ENCODE results near the gene EYA4.

EYA4 gene

DNA sequence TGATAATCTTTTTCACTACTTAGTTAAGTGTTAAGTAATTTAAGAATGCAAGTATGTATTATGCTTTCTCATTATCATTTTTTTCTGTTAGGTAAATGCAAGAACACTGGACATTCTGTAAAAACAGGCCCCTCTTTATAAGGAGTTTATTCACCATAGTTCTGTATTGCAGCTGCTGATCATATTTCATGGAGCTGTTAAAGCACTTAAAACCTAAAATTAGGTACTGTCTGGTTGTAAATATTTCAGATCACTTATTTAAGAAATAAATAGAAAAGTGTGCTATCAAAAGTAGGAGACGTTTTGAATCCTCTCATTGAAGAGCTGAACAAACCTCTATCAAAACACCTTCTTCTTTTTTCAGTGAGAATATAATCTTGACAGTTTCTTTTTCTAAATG lies 3.9 kb downstream of the EYA4 start:
- Histone ChIP-seq H3K4me3 (ENCODE audit: low read depth, low read length) (no peak overlapping the region), H3K4me1 (ENCODE audit: control insufficient read depth, insufficient read depth, low read length) (peaks cover 3% of the 10 kb centered on the region), H3K27me3 (ENCODE audit: control insufficient read depth, insufficient read depth, low read length) (peaks cover 83% of the 10 kb centered on the region), H3K9me3 (ENCODE audit: control insufficient read depth, insufficient read depth, low read length) (no peaks in the 10 kb centered on the region), H3K9ac (ENCODE audit: low read depth, low read length) (no peak overlapping the region), H3K36me3 (ENCODE audit: control insufficient read depth, insufficient read depth, low read length) (no peaks in the 10 kb centered on the region)

DNA sequence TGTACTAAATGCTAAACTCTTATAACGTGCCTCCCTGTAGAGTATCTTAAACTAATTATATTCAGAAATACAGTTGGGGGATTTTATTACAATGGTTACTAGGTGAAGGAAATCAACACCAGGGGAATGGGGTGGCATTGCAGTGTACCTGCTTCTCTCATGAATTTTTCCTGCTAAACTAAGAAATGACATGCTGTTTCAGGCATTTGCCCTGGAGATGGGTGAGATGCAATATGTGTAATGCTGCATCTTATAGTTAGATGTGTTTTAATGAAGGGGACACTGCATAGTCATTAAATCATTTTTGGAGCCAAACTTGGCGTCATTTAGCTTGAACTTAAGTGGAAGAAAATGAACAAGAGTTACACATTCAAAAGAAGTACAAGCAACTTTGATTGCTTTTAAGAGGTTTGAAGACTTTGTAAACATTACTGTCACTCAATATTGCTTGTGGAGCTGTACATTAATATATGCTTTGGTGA lies 4.3 kb downstream of the EYA4 start:
- no peak overlapping the region for H3K9ac ChIP-seq (ENCODE audit: low read depth, low read length)
- H3K36me3 ChIP-seq (ENCODE audit: control insufficient read depth, insufficient read depth, low read length), result no peaks in the 10 kb centered on the region
- no peaks in the 10 kb centered on the region for H3K9me3 ChIP-seq (ENCODE audit: control insufficient read depth, insufficient read depth, low read length)
- peaks cover 3% of the 10 kb centered on the region for H3K4me1 ChIP-seq (ENCODE audit: control insufficient read depth, insufficient read depth, low read length)
- no peak overlapping the region for H3K4me3 ChIP-seq (ENCODE audit: low read depth, low read length)
- peaks cover 79% of the 10 kb centered on the region for H3K27me3 ChIP-seq (ENCODE audit: control insufficient read depth, insufficient read depth, low read length)

DNA sequence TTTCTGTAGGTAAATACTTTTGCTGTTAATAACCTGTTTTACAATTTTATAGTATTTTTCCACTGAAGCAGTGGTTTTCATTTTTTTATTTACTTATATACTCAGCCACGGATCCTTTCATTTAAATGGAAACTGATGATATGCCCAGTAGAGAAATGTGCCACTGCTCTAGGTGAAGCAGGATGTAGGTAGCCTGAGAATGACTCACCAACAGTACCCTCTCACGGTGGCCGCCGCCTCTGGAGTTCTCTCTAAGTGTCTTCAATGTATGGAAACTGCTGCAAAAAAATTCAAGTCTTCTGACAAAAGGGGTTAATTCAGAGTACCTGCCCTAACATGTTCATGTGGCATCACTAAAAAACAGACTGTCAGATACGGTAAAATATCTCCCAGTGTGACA lies 6.4 kb downstream of the EYA4 start:
- Histone ChIP-seq H3K9ac (ENCODE audit: low read depth, low read length) (no peak overlapping the region), H3K4me1 (ENCODE audit: control insufficient read depth, insufficient read depth, low read length) (no peaks in the 10 kb centered on the region), H3K27me3 (ENCODE audit: control insufficient read depth, insufficient read depth, low read length) (peaks cover 62% of the 10 kb centered on the region), H3K36me3 (ENCODE audit: control insufficient read depth, insufficient read depth, low read length) (no peaks in the 10 kb centered on the region), H3K4me3 (ENCODE audit: low read depth, low read length) (no peak overlapping the region), H3K9me3 (ENCODE audit: control insufficient read depth, insufficient read depth, low read length) (no peaks in the 10 kb centered on the region)

DNA sequence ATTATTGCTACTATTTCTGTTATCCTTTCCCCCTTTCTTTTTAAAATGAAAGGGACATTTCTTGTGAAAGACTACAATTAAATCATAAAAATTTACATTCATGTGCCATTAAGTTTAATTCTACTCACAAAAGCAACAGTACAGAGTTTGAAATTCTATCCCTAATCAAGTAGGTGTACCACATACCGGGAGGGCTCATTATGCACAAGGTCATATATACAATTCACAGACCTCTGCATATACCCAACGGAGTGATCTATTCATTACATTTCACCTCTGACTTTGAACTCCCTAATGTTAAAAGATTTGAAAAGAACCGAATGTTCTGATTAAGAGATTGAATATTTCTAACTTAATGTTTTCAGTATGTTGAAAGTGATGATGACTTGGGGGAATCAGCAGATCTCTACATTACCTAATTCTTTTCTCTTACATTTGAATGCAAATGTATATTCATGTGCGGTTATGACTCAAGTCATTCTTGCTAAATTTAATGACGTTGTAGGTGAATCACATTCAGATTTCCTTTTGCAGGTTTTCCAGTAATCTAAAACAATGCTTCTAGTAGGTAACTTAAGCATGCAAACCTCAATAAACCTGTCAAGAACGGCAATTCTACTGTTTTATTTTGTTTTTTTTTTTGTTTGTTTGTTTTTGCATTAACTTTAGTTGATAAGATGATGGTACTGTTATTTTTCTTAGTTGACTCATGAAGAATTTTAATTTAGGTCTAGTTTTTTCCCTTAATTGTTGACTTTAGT lies 7.3 kb downstream of the EYA4 start:
- Histone ChIP-seq H3K9ac (ENCODE audit: low read depth, low read length) (no peak overlapping the region), H3K36me3 (ENCODE audit: control insufficient read depth, insufficient read depth, low read length) (no peaks in the 10 kb centered on the region), H3K4me3 (ENCODE audit: low read depth, low read length) (no peak overlapping the region), H3K4me1 (ENCODE audit: control insufficient read depth, insufficient read depth, low read length) (no peaks in the 10 kb centered on the region), H3K9me3 (ENCODE audit: control insufficient read depth, insufficient read depth, low read length) (no peaks in the 10 kb centered on the region), H3K27me3 (ENCODE audit: control insufficient read depth, insufficient read depth, low read length) (peaks cover 54% of the 10 kb centered on the region)

DNA sequence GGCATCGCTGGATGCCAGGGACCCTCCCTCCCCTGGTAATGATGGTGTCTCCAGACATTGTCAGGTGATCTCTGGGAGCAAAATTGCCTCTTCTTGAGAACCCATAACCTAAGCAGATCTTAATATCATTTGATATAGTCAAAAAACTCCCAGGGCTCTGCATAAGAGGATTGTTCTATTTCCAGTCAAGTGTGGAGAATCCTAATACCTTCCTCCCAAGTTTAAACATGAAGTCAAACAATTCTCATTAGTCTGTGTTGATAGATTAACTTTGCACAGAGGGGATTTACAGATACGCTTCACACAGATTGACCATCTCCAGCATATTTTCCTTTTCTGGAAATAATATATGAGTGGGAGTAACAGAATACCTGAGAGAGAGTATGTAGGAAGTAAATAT lies 10.5 kb downstream of the EYA4 start:
- no peak overlapping the region for H3K9ac ChIP-seq (ENCODE audit: low read depth, low read length)
- no peaks in the 10 kb centered on the region for H3K9me3 ChIP-seq (ENCODE audit: control insufficient read depth, insufficient read depth, low read length)
- H3K27me3 ChIP-seq (ENCODE audit: control insufficient read depth, insufficient read depth, low read length), result peaks cover 21% of the 10 kb centered on the region
- no peaks in the 10 kb centered on the region for H3K4me1 ChIP-seq (ENCODE audit: control insufficient read depth, insufficient read depth, low read length)
- H3K4me3 ChIP-seq (ENCODE audit: low read depth, low read length), result no peak overlapping the region
- H3K36me3 ChIP-seq (ENCODE audit: control insufficient read depth, insufficient read depth, low read length), result no peaks in the 10 kb centered on the region

DNA sequence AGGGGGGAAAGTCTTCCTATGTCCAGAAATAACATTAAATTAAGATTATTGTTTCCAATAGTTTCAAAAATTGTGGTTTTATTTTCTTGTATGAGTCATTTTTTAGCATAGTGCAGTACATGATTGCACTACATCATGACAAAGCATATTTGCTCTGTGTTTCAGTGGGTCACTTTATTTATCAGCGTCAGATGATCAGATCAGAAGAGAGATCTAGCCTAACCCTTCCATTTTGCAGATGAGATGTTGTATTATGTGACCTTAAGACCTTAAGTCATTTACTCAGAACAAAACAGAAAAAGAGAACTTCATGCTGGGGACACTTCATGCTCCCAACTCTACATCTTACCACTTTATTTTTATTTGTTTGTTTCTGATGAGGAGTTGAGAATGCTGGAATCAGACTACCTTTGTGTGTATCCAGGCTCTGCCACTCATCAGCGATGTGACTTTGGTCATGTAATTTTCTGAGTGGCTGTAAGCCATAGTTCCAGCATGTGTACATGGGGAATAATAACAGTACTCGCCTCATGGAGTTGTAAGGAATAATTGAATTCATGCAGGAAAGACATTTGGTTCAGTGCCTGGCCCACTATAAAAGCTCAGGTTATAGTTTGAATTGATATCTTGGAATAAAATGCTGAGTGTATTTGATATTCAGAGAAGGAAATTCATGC lies 13.5 kb downstream of the EYA4 start:
- Histone ChIP-seq H3K27me3 (ENCODE audit: control insufficient read depth, insufficient read depth, low read length) (peaks cover 2% of the 10 kb centered on the region), H3K4me3 (ENCODE audit: low read depth, low read length) (no peak overlapping the region), H3K4me1 (ENCODE audit: control insufficient read depth, insufficient read depth, low read length) (no peaks in the 10 kb centered on the region), H3K9me3 (ENCODE audit: control insufficient read depth, insufficient read depth, low read length) (no peaks in the 10 kb centered on the region), H3K9ac (ENCODE audit: low read depth, low read length) (no peak overlapping the region), H3K36me3 (ENCODE audit: control insufficient read depth, insufficient read depth, low read length) (no peaks in the 10 kb centered on the region)

DNA sequence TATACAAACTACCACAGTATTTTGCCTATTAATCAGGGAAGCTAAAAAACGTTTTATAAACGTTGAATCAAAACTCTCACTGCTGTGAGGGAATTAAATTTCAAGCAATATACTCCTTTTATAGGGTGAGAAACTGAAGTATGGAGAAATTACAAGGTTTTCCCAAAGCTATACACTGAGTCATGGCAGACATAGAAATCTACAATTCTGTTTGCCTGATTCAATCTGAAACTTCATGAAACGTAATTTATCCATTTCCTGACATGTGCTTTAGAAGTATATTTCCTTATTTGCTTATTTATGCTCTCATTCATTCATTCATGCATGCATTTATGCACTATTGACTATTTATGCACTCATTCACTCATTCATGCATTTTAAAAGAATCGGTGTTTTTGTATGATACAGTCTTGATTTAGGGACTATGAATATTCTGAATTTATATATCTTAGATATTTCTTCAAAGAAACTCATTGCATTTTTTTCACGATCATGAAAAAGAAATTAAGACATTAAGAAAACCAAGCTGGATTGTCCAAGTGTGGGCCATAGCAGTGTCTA lies 16.5 kb downstream of the EYA4 start:
- Histone ChIP-seq H3K4me3 (ENCODE audit: low read depth, low read length) (no peak overlapping the region), H3K9ac (ENCODE audit: low read depth, low read length) (no peak overlapping the region), H3K36me3 (ENCODE audit: control insufficient read depth, insufficient read depth, low read length) (no peaks in the 10 kb centered on the region), H3K4me1 (ENCODE audit: control insufficient read depth, insufficient read depth, low read length) (no peaks in the 10 kb centered on the region), H3K27me3 (ENCODE audit: control insufficient read depth, insufficient read depth, low read length) (no peaks in the 10 kb centered on the region), H3K9me3 (ENCODE audit: control insufficient read depth, insufficient read depth, low read length) (no peaks in the 10 kb centered on the region)

DNA sequence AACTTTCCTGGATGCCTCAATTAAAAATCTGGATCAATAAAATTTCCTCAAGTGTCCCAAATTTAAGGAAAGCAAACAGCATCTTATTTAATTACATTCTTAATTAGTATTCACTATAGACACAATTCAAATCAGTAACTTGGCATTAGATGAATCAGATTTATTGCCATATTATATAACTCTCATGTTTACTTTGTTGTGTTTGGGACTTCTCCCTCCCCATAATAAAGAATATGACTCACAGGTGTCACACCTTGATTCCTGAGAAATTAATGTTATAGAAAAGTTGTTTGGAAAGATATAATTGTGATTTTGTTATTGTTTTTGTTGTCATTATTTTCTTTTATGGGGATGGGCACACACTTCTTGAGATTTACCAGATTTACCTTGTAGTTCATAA lies 18.4 kb downstream of the EYA4 start:
- Histone ChIP-seq H3K36me3 (ENCODE audit: control insufficient read depth, insufficient read depth, low read length) (no peaks in the 10 kb centered on the region), H3K9ac (ENCODE audit: low read depth, low read length) (no peak overlapping the region), H3K4me1 (ENCODE audit: control insufficient read depth, insufficient read depth, low read length) (no peaks in the 10 kb centered on the region), H3K9me3 (ENCODE audit: control insufficient read depth, insufficient read depth, low read length) (no peaks in the 10 kb centered on the region), H3K4me3 (ENCODE audit: low read depth, low read length) (no peak overlapping the region), H3K27me3 (ENCODE audit: control insufficient read depth, insufficient read depth, low read length) (no peaks in the 10 kb centered on the region)

DNA sequence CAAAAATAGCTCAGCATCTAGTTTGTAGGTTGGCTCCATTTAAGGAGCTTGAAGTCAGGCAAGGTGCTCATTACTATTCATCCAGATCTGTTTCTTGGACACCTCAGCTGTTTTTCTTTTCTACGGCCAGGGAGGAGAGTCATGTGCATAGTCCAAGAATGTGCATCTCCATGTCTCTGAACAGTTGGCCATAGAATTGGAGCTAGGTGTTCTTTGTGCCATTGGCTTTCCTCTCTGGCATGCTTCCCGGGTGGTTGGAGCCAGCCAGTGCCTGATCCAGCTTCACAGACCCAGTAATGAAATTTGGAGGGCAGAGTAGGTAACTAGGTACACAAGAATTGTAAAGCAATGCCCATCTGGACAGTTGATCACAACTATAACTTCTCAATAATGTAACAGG lies 21.6 kb downstream of the EYA4 start:
- no peaks in the 10 kb centered on the region for H3K36me3 ChIP-seq (ENCODE audit: control insufficient read depth, insufficient read depth, low read length)

DNA sequence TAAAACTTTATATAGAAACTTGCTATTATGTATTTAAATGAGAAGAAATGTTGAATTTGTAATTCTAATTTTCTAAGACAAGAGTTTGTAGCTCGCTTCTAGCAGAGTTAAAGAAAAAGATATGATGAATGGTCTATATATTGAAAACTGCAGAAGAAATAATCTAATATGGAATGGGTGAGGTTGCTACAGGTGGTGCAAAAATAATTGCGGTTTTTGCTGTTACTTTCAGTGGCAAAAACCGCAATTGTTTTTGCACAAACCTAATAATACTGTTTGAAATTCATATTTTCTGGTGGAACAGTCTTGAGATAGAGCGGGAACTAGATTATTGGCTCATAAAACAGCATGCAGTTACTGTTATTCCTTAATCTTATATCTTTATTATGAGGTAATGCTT lies 23.9 kb downstream of the EYA4 start:
- Histone ChIP-seq H3K9me3 (ENCODE audit: control insufficient read depth, insufficient read depth, low read length) (no peaks in the 10 kb centered on the region), H3K4me3 (ENCODE audit: low read depth, low read length) (no peak overlapping the region), H3K4me1 (ENCODE audit: control insufficient read depth, insufficient read depth, low read length) (no peaks in the 10 kb centered on the region), H3K9ac (ENCODE audit: low read depth, low read length) (no peak overlapping the region), H3K36me3 (ENCODE audit: control insufficient read depth, insufficient read depth, low read length) (no peaks in the 10 kb centered on the region), H3K27me3 (ENCODE audit: control insufficient read depth, insufficient read depth, low read length) (no peaks in the 10 kb centered on the region)

More for the DNA sequence above, 21.6 kb downstream of the EYA4 start:
- no peaks in the 10 kb centered on the region for H3K27me3 ChIP-seq (ENCODE audit: control insufficient read depth, insufficient read depth, low read length)
- no peaks in the 10 kb centered on the region for H3K9me3 ChIP-seq (ENCODE audit: control insufficient read depth, insufficient read depth, low read length)
- no peak overlapping the region for H3K4me3 ChIP-seq (ENCODE audit: low read depth, low read length)
- H3K9ac ChIP-seq (ENCODE audit: low read depth, low read length), result no peak overlapping the region
- no peaks in the 10 kb centered on the region for H3K4me1 ChIP-seq (ENCODE audit: control insufficient read depth, insufficient read depth, low read length)

DNA sequence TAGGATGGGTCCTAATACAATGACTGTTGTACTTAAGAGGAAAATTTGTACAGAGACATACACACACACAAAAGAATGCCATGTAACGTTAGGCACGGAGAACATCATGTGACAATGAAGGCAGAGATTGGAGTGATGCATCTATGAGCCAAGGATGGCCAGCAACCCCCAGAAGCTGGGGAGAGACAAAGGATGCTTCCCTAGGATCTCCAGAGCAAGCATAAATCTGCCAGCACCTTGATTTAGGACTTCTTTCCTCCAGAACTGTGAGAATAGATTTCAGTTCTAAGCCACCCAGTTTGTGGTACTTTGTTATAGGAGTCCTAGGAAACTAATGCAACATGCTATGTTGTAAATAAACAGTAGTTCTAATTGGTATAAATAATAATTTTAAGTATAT lies 25.0 kb downstream of the EYA4 start:
- H3K9me3 ChIP-seq (ENCODE audit: control insufficient read depth, insufficient read depth, low read length), result no peaks in the 10 kb centered on the region
- no peak overlapping the region for H3K4me3 ChIP-seq (ENCODE audit: low read depth, low read length)
- H3K4me1 ChIP-seq (ENCODE audit: control insufficient read depth, insufficient read depth, low read length), result no peaks in the 10 kb centered on the region
- no peak overlapping the region for H3K9ac ChIP-seq (ENCODE audit: low read depth, low read length)
- H3K36me3 ChIP-seq (ENCODE audit: control insufficient read depth, insufficient read depth, low read length), result no peaks in the 10 kb centered on the region
- H3K27me3 ChIP-seq (ENCODE audit: control insufficient read depth, insufficient read depth, low read length), result no peaks in the 10 kb centered on the region

DNA sequence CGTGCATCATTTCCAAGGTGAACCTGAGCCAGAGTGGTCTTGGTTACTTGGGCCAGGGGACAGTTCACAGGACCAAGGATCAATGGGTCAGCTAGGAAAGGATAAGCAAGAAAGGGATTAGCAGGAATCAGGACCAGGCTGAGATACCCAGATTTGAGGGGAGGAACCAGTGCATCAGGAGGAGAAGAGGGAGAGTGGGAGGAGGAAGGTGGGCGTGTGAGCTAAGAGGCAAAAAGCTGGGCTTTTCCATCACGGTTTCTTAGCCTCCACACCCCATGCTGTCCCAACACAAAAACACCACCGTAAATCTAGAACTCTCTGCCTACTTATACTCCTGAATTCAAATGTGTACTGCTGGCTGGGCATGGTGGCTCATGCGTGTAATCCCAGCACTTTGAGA lies 27.5 kb downstream of the EYA4 start:
- H3K4me1 ChIP-seq (ENCODE audit: control insufficient read depth, insufficient read depth, low read length), result no peaks in the 10 kb centered on the region
- H3K36me3 ChIP-seq (ENCODE audit: control insufficient read depth, insufficient read depth, low read length), result no peaks in the 10 kb centered on the region
- H3K9me3 ChIP-seq (ENCODE audit: control insufficient read depth, insufficient read depth, low read length), result no peaks in the 10 kb centered on the region
- H3K4me3 ChIP-seq (ENCODE audit: low read depth, low read length), result no peak overlapping the region
- no peak overlapping the region for H3K9ac ChIP-seq (ENCODE audit: low read depth, low read length)
- H3K27me3 ChIP-seq (ENCODE audit: control insufficient read depth, insufficient read depth, low read length), result no peaks in the 10 kb centered on the region
